NCI-H748 treated with DMSO at 0.1 percent for 48 hours (cell line): ENCODE data around the gene CACNG5.

ENCODE experiments used
- DNase-seq: peaks from one replicate; lab custom pipeline; 2025; lab: John Stamatoyannopoulos, UW

Gene CACNG5

GRCh38 chr17:66904760-66905624 lies 70.1 kb downstream of the CACNG5 start:
- DNase-seq = peak; percentile 67

- peak; percentile 69 for DNase-seq
These were observed 71.7 kb downstream of the CACNG5 start for GRCh38 chr17:66906321-66907278.

DNA sequence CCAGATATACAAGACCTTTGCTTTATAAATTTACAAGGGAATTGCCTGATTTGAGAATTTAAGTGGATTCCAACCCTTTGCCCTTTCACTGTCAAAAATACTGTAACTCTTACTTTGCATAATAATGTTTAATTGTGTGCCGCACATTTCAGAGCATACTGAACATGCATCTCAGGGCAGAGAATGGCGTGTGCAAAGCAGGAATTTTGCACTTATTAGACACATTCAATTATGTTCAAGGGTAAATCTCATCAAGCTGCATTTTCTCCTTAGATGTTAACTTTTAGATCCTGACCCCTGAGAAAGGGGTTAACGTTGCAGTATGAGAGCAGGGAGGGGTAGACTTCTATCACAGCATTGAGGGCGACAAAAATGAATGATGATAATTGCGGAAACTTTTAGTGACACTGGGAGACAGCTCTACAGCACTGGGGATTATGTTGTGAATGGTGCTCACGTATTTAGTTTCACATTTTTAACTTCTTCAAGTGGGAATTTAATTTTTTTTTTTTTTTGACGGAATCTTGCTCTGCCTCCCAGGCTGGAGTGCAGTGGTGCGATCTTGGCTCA lies 75.0 kb downstream of the CACNG5 start:
- no peak for DNase-seq

DNA sequence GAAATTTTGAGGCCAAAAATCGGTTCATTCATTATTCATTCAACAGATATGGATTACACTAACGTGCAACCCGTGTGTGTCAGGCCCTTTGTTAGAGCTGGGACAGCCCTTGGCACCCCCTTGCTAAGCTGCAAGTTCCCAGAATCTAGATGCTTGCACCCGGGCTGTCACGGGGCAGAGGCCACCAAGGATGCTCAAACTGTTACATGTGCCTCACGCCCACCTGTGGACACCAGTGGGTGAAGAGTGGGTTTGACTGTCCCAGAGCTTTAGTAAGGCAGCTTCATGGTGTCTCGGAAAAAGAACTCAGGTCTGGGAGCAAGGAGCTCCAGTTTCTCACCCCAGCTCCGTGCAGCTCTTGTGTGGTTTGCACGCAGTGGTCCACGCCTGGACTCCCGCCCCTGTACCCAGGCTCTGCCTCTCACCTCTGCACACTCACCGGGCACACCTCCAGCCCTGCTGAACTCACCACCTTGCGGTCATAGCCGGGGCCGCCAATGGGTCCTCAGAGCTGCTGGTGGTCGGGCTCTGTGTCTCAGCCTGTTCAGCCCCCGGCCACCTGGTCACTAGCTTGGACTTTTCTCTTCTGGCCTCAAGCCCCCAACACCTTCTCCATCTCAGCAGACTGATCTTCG lies 75.9 kb downstream of the CACNG5 start:
- no peak for DNase-seq

DNA sequence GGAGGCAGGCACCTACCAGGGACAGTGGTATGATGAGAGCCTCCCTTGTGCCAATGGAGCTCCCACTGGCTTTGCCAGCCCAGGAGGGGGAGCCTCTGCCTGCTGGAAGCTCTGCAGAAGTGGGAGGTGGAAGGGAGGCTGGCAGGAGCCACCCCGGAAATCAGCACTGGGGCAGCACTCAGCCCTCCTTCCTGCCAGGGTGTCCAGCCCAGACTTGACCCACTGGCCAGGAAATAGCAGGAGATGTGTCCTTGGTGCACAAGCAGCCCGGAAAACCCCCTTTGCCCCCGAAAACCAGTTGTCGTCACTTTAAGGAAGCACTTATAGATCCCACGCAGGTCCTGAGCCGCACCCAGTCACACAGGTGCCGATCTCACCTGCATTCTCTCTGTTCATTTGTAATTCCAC lies 80.3 kb downstream of the CACNG5 start:
- DNase-seq = no peak

DNA sequence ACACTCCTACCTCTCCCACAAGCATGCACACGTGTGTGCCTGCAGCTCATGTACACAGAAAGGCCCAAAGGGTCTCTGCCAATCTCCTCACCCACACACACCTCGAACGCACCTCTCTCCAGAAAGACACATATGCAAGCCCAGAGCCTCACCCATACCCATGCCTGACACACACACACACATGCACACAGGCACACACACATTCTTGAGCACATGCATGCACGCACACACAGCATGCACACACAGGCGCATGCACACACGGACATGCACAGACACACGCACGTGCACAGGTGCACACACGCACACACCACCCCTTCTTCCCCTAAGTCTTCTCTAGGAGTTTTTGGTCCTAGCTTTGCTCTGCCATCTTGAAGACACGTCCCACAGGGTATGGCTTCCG lies 80.9 kb downstream of the CACNG5 start:
- no peak for DNase-seq

DNA sequence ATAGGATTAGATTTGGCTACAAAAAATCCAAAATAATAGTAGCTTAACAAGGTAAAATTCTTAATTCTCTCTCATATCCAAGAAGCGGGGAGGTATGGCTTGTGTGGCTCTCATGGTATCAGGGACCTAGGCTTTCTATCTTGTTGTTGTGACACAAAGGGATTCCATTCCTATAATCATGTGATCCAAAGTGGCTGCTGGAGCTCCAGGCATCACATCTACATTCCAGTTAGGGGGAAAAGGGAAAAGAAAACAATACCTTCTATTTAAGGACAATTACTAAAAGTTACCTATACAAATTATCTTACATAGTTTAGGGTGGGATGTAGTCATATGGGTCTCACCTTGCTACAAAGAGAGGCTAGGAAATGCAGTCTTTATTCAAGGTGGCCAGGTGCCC lies 82.0 kb downstream of the CACNG5 start:
- no peak for DNase-seq

- DNase-seq = no peak
These were observed 84.0 kb downstream of the CACNG5 start for GRCh38 chr17:66918896-66919295.

- no peak for DNase-seq
These were observed 85.5 kb downstream of the CACNG5 start for GRCh38 chr17:66920435-66920834.

DNA sequence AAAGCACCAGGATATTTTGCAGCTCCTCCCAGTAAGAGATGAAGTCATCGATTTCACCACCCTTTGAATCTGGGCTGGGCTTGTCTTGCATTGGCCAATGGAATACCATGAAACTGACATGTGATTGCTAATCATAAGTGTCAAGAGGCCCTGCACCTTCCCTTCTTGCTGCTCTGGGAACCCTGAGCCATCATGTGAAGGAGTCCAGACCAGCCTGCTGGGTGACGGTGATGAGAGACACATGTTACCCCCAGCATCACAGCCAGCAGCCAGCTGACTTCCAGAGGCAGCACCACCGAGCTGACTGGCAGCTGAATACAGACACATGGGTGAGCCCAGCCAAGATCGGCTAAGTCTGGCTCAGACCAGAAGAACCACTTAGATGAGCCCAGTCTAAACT lies 86.0 kb downstream of the CACNG5 start:
- no peak for DNase-seq

DNA sequence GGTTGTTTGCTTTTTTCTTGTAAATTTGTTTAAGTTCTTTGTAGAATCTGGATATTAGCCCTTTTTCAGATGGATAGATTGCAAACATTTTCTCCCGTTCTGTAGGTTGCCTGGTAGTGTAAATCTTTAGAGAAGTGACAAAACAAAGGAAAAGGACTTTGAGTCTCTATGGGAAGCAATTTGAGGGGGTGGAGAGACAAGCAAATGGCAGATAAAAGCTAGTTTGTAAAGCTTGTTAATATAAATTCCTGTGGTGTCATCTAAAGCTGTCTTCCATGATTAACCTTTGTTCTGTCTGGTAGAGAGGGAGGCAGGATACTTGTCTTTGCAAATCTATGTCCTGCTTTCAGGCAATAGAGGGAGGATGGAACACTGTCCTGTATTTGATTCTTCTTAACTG lies 89.0 kb downstream of the CACNG5 start:
- DNase-seq = no peak

GRCh38 chr17:66925811-66926500 lies 91.0 kb downstream of the CACNG5 start:
- peak; percentile 31 for DNase-seq

- DNase-seq = no peak
These were observed 94.0 kb downstream of the CACNG5 start for GRCh38 chr17:66928949-66929348.

DNA sequence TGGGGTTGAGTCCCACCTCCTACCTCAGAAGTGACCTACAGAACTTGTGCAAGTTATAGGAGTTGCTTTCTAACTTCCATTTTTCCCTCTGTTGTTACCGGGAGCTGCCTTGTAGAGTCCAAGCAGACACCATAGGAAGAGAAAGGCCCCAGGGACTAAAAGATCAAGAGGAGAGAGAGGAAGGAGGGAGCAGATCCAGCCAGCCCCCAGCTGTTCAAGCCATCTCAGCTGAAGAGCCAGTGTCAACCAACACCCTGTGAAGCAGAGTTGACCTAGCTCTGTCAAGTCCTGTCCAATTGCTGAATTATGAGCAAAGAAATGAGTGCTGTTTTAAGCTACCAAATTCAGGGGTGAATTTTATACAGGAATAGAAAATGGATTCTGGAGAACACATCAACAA lies 94.7 kb downstream of the CACNG5 start:
- DNase-seq = no peak

GRCh38 chr17:66930933-66931332 lies 96.0 kb downstream of the CACNG5 start:
- no peak for DNase-seq

DNA sequence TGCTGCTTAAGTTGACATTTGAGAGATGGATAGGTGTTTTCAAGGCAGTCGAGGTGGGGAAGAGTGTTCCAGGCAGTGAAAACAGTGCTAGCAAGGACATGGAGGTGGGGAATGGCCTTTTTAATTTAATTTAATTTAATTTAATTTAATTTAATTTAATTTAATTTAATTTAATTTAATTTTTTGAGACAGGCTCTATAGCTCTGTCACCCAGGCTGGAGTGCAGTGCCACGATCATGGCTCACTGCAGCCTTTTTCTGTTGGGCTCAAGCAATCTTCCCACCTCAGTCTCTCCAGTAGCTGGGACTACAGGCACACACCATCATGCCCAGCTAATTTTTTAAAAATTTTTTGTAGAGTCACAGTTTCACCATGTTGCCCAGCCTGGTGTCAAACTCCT lies 97.4 kb downstream of the CACNG5 start:
- no peak for DNase-seq

DNA sequence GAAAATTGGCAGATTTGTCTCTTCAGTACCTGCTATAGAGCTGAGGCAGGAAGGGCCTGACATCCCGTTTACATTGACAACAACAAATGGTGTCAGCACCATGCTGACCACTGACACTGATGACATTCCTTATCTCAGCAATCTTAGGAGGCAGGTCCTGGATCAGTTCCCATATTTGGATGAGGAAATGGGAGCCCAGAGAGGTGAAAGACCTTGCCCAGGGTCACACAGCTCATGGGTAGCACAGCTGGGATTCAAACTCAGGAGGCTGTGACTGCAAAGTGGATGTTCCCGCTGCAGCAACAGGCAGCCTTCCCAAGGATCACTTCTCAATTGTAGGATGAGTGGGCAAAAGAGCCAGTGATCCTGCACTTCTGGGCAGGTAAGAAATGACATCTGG lies 99.1 kb downstream of the CACNG5 start:
- DNase-seq = no peak
